Raji (cell line): ENCODE measurements around the gene MRPL12.

Source experiments
- POLR2A ChIP-seq: IDR thresholded peaks from 2 replicates; pipeline ENCODE4 v1.6.1; 2011; ENCODE audit warnings: low read depth, low read length, control low read depth; ENCODE audit not compliant: insufficient read depth

MRPL12 gene

GRCh38 chr17:81691608-81692007 lies 11.6 kb upstream of the MRPL12 start:
- TF ChIP-seq POLR2A = no peak

- TF ChIP-seq POLR2A = no peak
These were observed 9.5 kb upstream of the MRPL12 start for GRCh38 chr17:81693509-81694210.

- TF ChIP-seq POLR2A = no peak
These were observed 8.4 kb upstream of the MRPL12 start for GRCh38 chr17:81694810-81695209.

GRCh38 chr17:81695211-81695610 lies 8.0 kb upstream of the MRPL12 start:
- TF ChIP-seq POLR2A = no peak

- no peak for TF ChIP-seq POLR2A
These were observed 7.4 kb upstream of the MRPL12 start for GRCh38 chr17:81695801-81696200.

GRCh38 chr17:81696218-81696941 lies 6.8 kb upstream of the MRPL12 start:
- TF ChIP-seq POLR2A = no peak

GRCh38 chr17:81697261-81698044 lies 5.7 kb upstream of the MRPL12 start:
- TF ChIP-seq POLR2A = no peak

- TF ChIP-seq POLR2A = no peak
These were observed 2.5 kb upstream of the MRPL12 start for GRCh38 chr17:81700353-81701287.

- peak; percentile 21; the same call in 1 of the 2 replicates for TF ChIP-seq POLR2A
These were observed 1.7 kb upstream of the MRPL12 start for GRCh38 chr17:81701288-81702071.

- no peak for TF ChIP-seq POLR2A
These were observed 834 bp downstream of the MRPL12 start for GRCh38 chr17:81703747-81704654.

- no peak for TF ChIP-seq POLR2A
These were observed 2.5 kb downstream of the MRPL12 start for GRCh38 chr17:81705518-81706231.

- no peak for TF ChIP-seq POLR2A
These were observed 3.1 kb downstream of the MRPL12 start for GRCh38 chr17:81706232-81706611.
